GM21367 (cell line): ENCODE data around the gene HOXA9.

ENCODE experiments used
- ATAC-seq: cut with Tn5 transposase; IDR thresholded peaks from one replicate; pipeline ENCODE4 v1.9.1; 2021; ENCODE audit not compliant: unreplicated experiment

Gene HOXA9

GRCh38 chr7:27188386-27189294, 23.3 kb upstream of the HOXA9 start:
- ATAC-seq = no peak

- no peak for ATAC-seq
Measured at GRCh38 chr7:27187475-27188385, 22.4 kb upstream of the HOXA9 start.

GRCh38 chr7:27186668-27187474, 21.5 kb upstream of the HOXA9 start:
- no peak for ATAC-seq

GRCh38 chr7:27185854-27186667, 20.7 kb upstream of the HOXA9 start:
- ATAC-seq = no peak

- ATAC-seq = no peak
Measured at GRCh38 chr7:27185013-27185853, 19.9 kb upstream of the HOXA9 start, which contains the start of gene HOXA11. TSS of gene HOXA11 (minus strand) at chr7:27185232. CDS start at chr7:27185144, 88 bp downstream.

GRCh38 chr7:27184337-27185012, 19.1 kb upstream of the HOXA9 start:
- no peak for ATAC-seq

- ATAC-seq = no peak
Measured at GRCh38 chr7:27183682-27184336, 18.5 kb upstream of the HOXA9 start.

- ATAC-seq = no peak
Measured at GRCh38 chr7:27182861-27183681, 17.7 kb upstream of the HOXA9 start.

- ATAC-seq = no peak
Measured at GRCh38 chr7:27182285-27182841, 17.0 kb upstream of the HOXA9 start.

- ATAC-seq = no peak
Measured at GRCh38 chr7:27181795-27182275, 16.5 kb upstream of the HOXA9 start.

GRCh38 chr7:27180431-27181420, 15.4 kb upstream of the HOXA9 start:
- ATAC-seq = no peak

- ATAC-seq = no peak
Measured at GRCh38 chr7:27179503-27180430, 14.4 kb upstream of the HOXA9 start.

GRCh38 chr7:27179030-27179429, 13.7 kb upstream of the HOXA9 start:
- no peak for ATAC-seq

- ATAC-seq = no peak
Measured at GRCh38 chr7:27178366-27178765, 13.0 kb upstream of the HOXA9 start.
